GM10248 (cell line): ENCODE measurements around the gene HTR3E.

ENCODE experiments used
- CTCF ChIA-PET: fragments of 300-600 bp; sonication (Branson Sonifier 250); formaldehyde crosslinking; extraction: SDS; loops from one replicate; lab custom pipeline; 2021; ENCODE audit warnings: antibody characterized with exemption; lab: Yijun Ruan, JAX
- POLR2A ChIA-PET: fragments of 350-650 bp; sonication (Branson Sonifier 250); formaldehyde crosslinking; extraction: SDS; loops from one replicate; lab custom pipeline; 2020; ENCODE audit warnings: antibody characterized with exemption; lab: Yijun Ruan, JAX
- DNase-seq: peaks from one replicate; pipeline ENCODE4 v3.0.0; 2012; ENCODE audit errors: extremely low spot score
- CTCF ChIP-seq: IDR thresholded peaks from 2 replicates; pipeline ENCODE4 v1.5.1; 2012; ENCODE audit warnings: mild to moderate bottlenecking, low read depth; ENCODE audit errors: extremely low read depth, missing control alignments, control extremely low read depth

The HTR3E gene

GRCh38 chr3:184129012-184129411 is 32.1 kb downstream of the HTR3E start:
- peak; percentile 34 for DNase-seq
- peak; percentile 54 for TF ChIP-seq CTCF
- ChIA-PET POLR2A (no interaction called here), CTCF (interaction anchor here (0.9 to 1.6 kb wide), 7 partner anchors 14 to 232 kb away, joined by 3 to 5 read pairs (median 4); no protein-coding TSS in a partner anchor)

GRCh38 chr3:184132945-184133344 is 36.1 kb downstream of the HTR3E start:
- ChIA-PET POLR2A (no interaction called here), CTCF (interaction anchor here (1.5 kb wide), 1 partner anchor 94 kb away, joined by 6 read pairs; no protein-coding TSS in a partner anchor)
- no peak for TF ChIP-seq CTCF
- no peak for DNase-seq

GRCh38 chr3:184133840-184134745 is 37.2 kb downstream of the HTR3E start:
- CTCF ChIA-PET: interaction anchor here (1.0 to 1.9 kb wide), 6 partner anchors 24 to 250 kb away, joined by 3 to 6 read pairs (median 4); partner anchors contain the start of genes EEF1AKMT4 and PARL
- no peak for TF ChIP-seq CTCF
- peak; percentile 68 for DNase-seq
- POLR2A ChIA-PET: interaction anchor here (0.6 kb wide), 1 partner anchor 226 kb away, joined by 3 read pairs; no protein-coding TSS in a partner anchor

- CTCF ChIA-PET: interaction anchor here (0.8 to 1.9 kb wide), 7 partner anchors 10 to 250 kb away, joined by 3 to 14 read pairs (median 4); partner anchors contain the start of genes EEF1AKMT4 and PARL
- DNase-seq: no peak
- POLR2A ChIA-PET: interaction anchor here (0.8 to 1.5 kb wide), 2 partner anchors 10 to 45 kb away, joined by 3 read pairs; no protein-coding TSS in a partner anchor
- TF ChIP-seq CTCF: no peak
Measured at GRCh38 chr3:184134746-184135148, 37.9 kb downstream of the HTR3E start.

DNA sequence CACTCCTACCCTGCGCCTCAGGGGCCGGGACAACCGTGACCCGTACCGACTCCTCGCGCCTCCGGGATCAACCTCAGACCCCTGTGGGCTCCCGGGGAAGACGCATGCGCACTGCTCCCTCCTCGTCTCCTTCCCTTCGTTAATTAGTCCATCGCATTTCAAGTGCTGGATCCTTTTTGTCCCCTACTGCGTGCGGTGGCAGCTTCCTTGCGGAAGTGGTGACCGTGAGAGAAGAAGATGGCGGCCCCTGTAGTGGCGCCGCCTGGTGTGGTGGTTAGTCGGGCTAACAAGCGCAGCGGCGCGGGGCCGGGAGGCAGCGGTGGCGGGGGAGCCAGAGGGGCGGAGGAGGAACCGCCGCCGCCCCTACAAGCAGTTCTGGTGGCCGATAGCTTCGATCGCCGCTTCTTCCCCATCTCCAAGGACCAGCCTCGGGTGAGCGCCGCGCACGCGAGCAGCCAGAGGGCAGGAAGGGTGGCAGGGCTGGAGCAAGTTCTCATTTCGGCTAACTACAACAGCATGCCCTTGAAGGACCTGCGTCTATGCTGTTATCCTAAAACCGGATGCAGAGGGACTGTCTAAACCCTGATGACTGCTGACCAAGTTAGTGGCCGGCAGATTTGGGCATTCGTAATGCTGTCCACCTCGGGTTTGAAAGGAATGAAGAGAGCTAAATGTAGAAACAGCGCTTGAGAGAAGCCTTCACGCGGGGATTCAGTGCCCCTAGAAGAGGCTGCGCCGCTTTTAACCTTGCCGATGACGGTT is 38.5 kb downstream of the HTR3E start, which contains the start of gene EIF2B5:
Gene EIF2B5, plus strand, starts transcription at position 210 of the 762 bp plus-strand sequence. Its CDS starts 28 bp downstream, at position 238.
- TF ChIP-seq CTCF: peak; percentile 31
- ChIA-PET CTCF (interaction anchor here (0.8 to 1.9 kb wide), 5 partner anchors 9 to 251 kb away, joined by 3 to 14 read pairs (median 5); partner anchors contain the start of gene PARL), POLR2A (interaction anchor here (0.8 to 1.5 kb wide), 2 partner anchors 9 to 45 kb away, joined by 3 read pairs; no protein-coding TSS in a partner anchor)
- peak; percentile 92 for DNase-seq
